K562 (cell line): ENCODE results near the gene PLGRKT. TPM values are rescaled to one million over a fixed set of nuclear protein-coding genes. Genes with fewer than 3 reads are reported as not detected.

Source experiments
- ATAC-seq: fragments of 200-7000 bp; cut with Tn5 transposase; 3 replicates; pipeline ENCODE4 v1.9.1; 2020; ENCODE audit warnings: moderate library complexity
- BruUV-seq: library from RNA; stranded (reverse); fragments of 400-500 nt; replicated peaks from 2 replicates; lab custom pipeline; 2021; lab: Mats Ljungman, UMichigan
- CTCF ChIA-PET: fragments of 300-600 bp; formaldehyde crosslinking; extraction: SDS; loops from one replicate; lab custom pipeline; 2021; ENCODE audit warnings: low intra/inter-chr PET ratio; lab: Yijun Ruan, JAX
- POLR2A ChIA-PET: fragments of 300-600, 350-650 bp; sonication (Branson Sonifier 250); formaldehyde crosslinking; extraction: SDS; loops from one replicate; lab custom pipeline; 2021; ENCODE audit warnings: antibody characterized with exemption, inconsistent platforms; lab: Yijun Ruan, JAX
- DNase-seq, 4 experiments: peaks; one replicate each; pipeline versions ENCODE4 v3.0.0 to v3.0.0-alpha.2; 2011 to 2018; ENCODE audit warnings: low spot score in 3 of 4, mixed read lengths in 3 of 4; ENCODE audit errors: extremely low read depth in 1 of 4
- FAIRE-seq: peaks from 2 replicates; lab custom pipeline; 2011; peaks lifted over from hg19 to GRCh38; lab: Jason Lieb, UNC
- H2AFZ ChIP-seq: 2 replicates; pipeline ENCODE4 v1.6.0; 2011; ENCODE audit warnings: low read depth, low read length, control low read depth, inconsistent platforms
- H3K27ac ChIP-seq: fragments of 200-600 bp; 3 replicates; pipeline ENCODE4 v1.8.0; 2011; ENCODE audit warnings: low read depth, mild to moderate bottlenecking, control low read depth, inconsistent platforms, low read length, moderate library complexity, mixed read lengths; ENCODE audit errors: extremely low read depth
- H3K27me3 ChIP-seq, 2 experiments: fragments of 300-600 bp in 1 of 2; 2 replicates in 1 of 2; 3 replicates in 1 of 2; pipeline versions ENCODE4 v1.6.0 to v1.8.0; 2011; ENCODE audit warnings: inconsistent platforms in 2 of 2, low read length in 2 of 2, mild to moderate bottlenecking in 1 of 2, mixed read lengths in 1 of 2, moderate library complexity in 1 of 2; ENCODE audit not compliant: control insufficient read depth in 2 of 2, insufficient read depth in 2 of 2
- H3K36me3 ChIP-seq: fragments of 300-600 bp; 3 replicates; pipeline ENCODE4 v1.8.0; 2011; ENCODE audit warnings: mild to moderate bottlenecking, low read length, inconsistent platforms; ENCODE audit not compliant: control insufficient read depth, insufficient read depth
- H3K4me1 ChIP-seq, 2 experiments: fragments of 200-600 bp in 1 of 2; replicated peaks in 1 of 2; 2 replicates in 1 of 2; 3 replicates in 1 of 2; pipeline versions ENCODE4 v1.5.1 to v1.8.0; 2011; ENCODE audit warnings: inconsistent platforms in 2 of 2, low read length in 2 of 2, mild to moderate bottlenecking in 1 of 2, mixed read lengths in 1 of 2, moderate library complexity in 1 of 2; ENCODE audit not compliant: control insufficient read depth in 2 of 2, insufficient read depth in 2 of 2
- H3K4me2 ChIP-seq: 2 replicates; pipeline ENCODE4 v1.6.1; 2011; ENCODE audit warnings: low read length, control low read depth, inconsistent platforms, mixed read lengths; ENCODE audit not compliant: insufficient read depth
- H3K4me3 ChIP-seq: fragments of 200-600 bp; sonication (generic), shearing (Covaris generic); 2 replicates; pipeline ENCODE4 v1.5.1; 2016; ENCODE audit warnings: control low read depth, inconsistent platforms
- H3K79me2 ChIP-seq: fragments of 200-600 bp; 3 replicates; pipeline ENCODE4 v1.8.0; 2011; ENCODE audit warnings: low read length, inconsistent platforms; ENCODE audit not compliant: control insufficient read depth, insufficient read depth
- H3K9ac ChIP-seq, 2 experiments: 2 replicates each; pipeline versions ENCODE4 v1.6.0 to v1.6.1; 2011; ENCODE audit warnings: low read depth in 2 of 2, low read length in 2 of 2, control low read depth in 1 of 2, inconsistent platforms in 1 of 2, mild to moderate bottlenecking in 1 of 2, mixed read lengths in 1 of 2; ENCODE audit not compliant: insufficient read depth in 1 of 2
- H3K9me1 ChIP-seq: one replicate; pipeline ENCODE4 v1.6.0; 2011; ENCODE audit warnings: inconsistent platforms, mild to moderate bottlenecking, low read length, moderate library complexity; ENCODE audit not compliant: control insufficient read depth, insufficient read depth
- H3K9me3 ChIP-seq: replicated peaks from 2 replicates; pipeline ENCODE4 v1.5.1; 2011; ENCODE audit warnings: low read depth, low read length, inconsistent platforms; ENCODE audit not compliant: control insufficient read depth, insufficient read depth
- H4K20me1 ChIP-seq: replicated peaks from 2 replicates; pipeline ENCODE4 v1.6.1; 2011; ENCODE audit warnings: low read length, inconsistent platforms, mixed read lengths; ENCODE audit not compliant: control insufficient read depth, insufficient read depth
- CC2D1A ChIP-seq: fragments of 450-650 bp; IDR thresholded peaks from 2 replicates; pipeline ENCODE4 v1.6.1; 2017; ENCODE audit warnings: mild to moderate bottlenecking
- CREB3 ChIP-seq: fragments of 450-650 bp; conservative IDR thresholded peaks from 2 replicates; pipeline ENCODE4 v1.6.1; 2016; ENCODE audit warnings: missing genetic modification characterization, low read depth, mild to moderate bottlenecking, missing compliant biosample characterization, moderate library complexity
- E2F5 ChIP-seq: sonication (generic); formaldehyde crosslinking; IDR thresholded peaks from 2 replicates; pipeline ENCODE4 v1.8.0; 2022; ENCODE audit warnings: mild to moderate bottlenecking, missing genetic modification reagents
- GABPB2 ChIP-seq: fragments of 250-450 bp; sonication (Bioruptor Pico); conservative IDR thresholded peaks from 2 replicates; pipeline ENCODE4 v1.5.1; 2021; ENCODE audit warnings: mild to moderate bottlenecking
- HMGXB4 ChIP-seq: sonication (generic); formaldehyde crosslinking; IDR thresholded peaks from 2 replicates; pipeline ENCODE4 v1.8.1; 2023; ENCODE audit warnings: mild to moderate bottlenecking, missing genetic modification reagents
- OTX1 ChIP-seq: fragments of 450-650 bp; formaldehyde crosslinking; IDR thresholded peaks from 2 replicates; pipeline ENCODE4 v1.4.0; 2022; ENCODE audit warnings: mild to moderate bottlenecking
- PREB ChIP-seq: sonication (generic); formaldehyde crosslinking; IDR thresholded peaks from 2 replicates; pipeline ENCODE4 v1.8.1; 2023; ENCODE audit warnings: mild to moderate bottlenecking, missing genetic modification reagents
- RBBP5 ChIP-seq: fragments of 200-600 bp; sonication (generic); IDR thresholded peaks from 2 replicates; pipeline ENCODE4 v1.6.1; 2012; ENCODE audit warnings: borderline replicate concordance, mild to moderate bottlenecking, low read length, control low read depth, inconsistent platforms; ENCODE audit not compliant: insufficient read depth, poor library complexity, severe bottlenecking
- SP2 ChIP-seq: IDR thresholded peaks from 2 replicates; pipeline ENCODE4 v1.6.1; 2011; ENCODE audit warnings: mild to moderate bottlenecking, low read depth, low read length, moderate library complexity; ENCODE audit not compliant: poor library complexity, severe bottlenecking; ENCODE audit errors: extremely low read depth
- U2AF2 ChIP-seq: fragments of 200-400 bp; formaldehyde crosslinking; optimal IDR thresholded peaks from 2 replicates; pipeline ENCODE3; 2017; ENCODE audit warnings: low read depth, mild to moderate bottlenecking, low read length
- ZNF133 ChIP-seq: fragments of 250-450 bp; sonication (Bioruptor Pico); IDR thresholded peaks from 2 replicates; pipeline ENCODE4 v1.4.0; 2020; ENCODE audit warnings: mild to moderate bottlenecking
- ZNF217 ChIP-seq: sonication (generic); formaldehyde crosslinking; IDR thresholded peaks from 2 replicates; pipeline ENCODE4 v1.8.0; 2022; ENCODE audit warnings: mild to moderate bottlenecking, missing genetic modification reagents
- ZNF764 ChIP-seq: fragments of 250-450 bp; sonication (Bioruptor Pico); IDR thresholded peaks from 2 replicates; pipeline ENCODE4 v1.4.0; 2020; ENCODE audit warnings: low read depth, mild to moderate bottlenecking, moderate library complexity
- ZNF830 ChIP-seq: fragments of 250-450 bp; sonication (Bioruptor Pico); IDR thresholded peaks from 2 replicates; pipeline ENCODE4 v1.5.0; 2021; ENCODE audit warnings: mild to moderate bottlenecking
- WGBS: fragments of 100-300 bp; shearing (Covaris generic); methylation state at CpG from one replicate; pipeline ENCODE4 v1.1.6; 2016; ENCODE audit warnings: low coverage, mixed read lengths; ENCODE audit not compliant: insufficient coverage; ENCODE audit errors: missing lambda C conversion rate; 5-methylcytosine and 5-hydroxymethylcytosine counted together
- in situ Hi-C: fragments of 300-500 bp; cut with MboI; formaldehyde crosslinking; loops from 4 replicates; pipeline ENCODE4 v1.15.0; 2018; ENCODE audit warnings: inconsistent platforms, mixed read lengths
- intact Hi-C: fragments of 100-400 bp; cut with micrococcal nuclease; formaldehyde crosslinking; loops from 2 replicates; pipeline ENCODE4 v1.14.2; 2022
- polyA plus RNA-seq, 8 experiments: library from polyadenylated mRNA; depleted of rRNA in 4 of 8; stranded (reverse) in 5 of 8; unstranded in 3 of 8; fragments of >200 nt; fragmentation: Nextera tagmentation in 2 of 8; fragmentation: Illumina TruSeq in 1 of 8; extraction: Ambion mirVana in 2 of 8; extraction: Trizol in 1 of 8; gene quantifications; 2 replicates each; pipeline versions ENCODE4 v1.2.1 to v1.2.3, GENCODE V29; 2011 to 2014; ENCODE audit warnings: inconsistent platforms in 1 of 8, missing spikeins in 1 of 8
- total RNA-seq, 7 experiments: library from RNA; depleted of rRNA in 6 of 7; stranded (reverse); fragments of >200 nt in 6 of 7; fragmentation: Illumina TruSeq in 2 of 7; extraction: Trizol in 2 of 7; gene quantifications; 2 replicates each; pipeline versions ENCODE4 v1.2.1 to v1.2.3, GENCODE V29; 2011 to 2021; ENCODE audit warnings: low replicate concordance in 1 of 7

PLGRKT gene
- total and polyA plus RNA-seq, 9 of the 15 experiments (the other 6 are each of a cell fraction or from before 2014, with no cell fraction given), result 4.7 to 13.8 (median 6.5) TPM

GRCh38 chr9:5357431-5358105 is 80.2 kb downstream of the PLGRKT start:
- no peaks in the 10 kb centered on the region for H3K27me3 ChIP-seq
- no peak overlapping the region for H3K27ac ChIP-seq
- TF ChIP-seq E2F5 (CRISPR knock-in tag), result no peak
- TF ChIP-seq RBBP5, result no peak
- no peak for TF ChIP-seq ZNF764 (CRISPR knock-in tag)
- no peak for TF ChIP-seq PREB (CRISPR knock-in tag)
- TF ChIP-seq CREB3, result no peak
- TF ChIP-seq OTX1, result no peak
- TF ChIP-seq CC2D1A, result no peak
- no peak for TF ChIP-seq GABPB2 (CRISPR knock-in tag)
- no peak for TF ChIP-seq SP2
- TF ChIP-seq ZNF830 (CRISPR knock-in tag), result no peak
- no peak for TF ChIP-seq U2AF2
- TF ChIP-seq HMGXB4, result no peak
- no peak for TF ChIP-seq ZNF133 (CRISPR knock-in tag)
- TF ChIP-seq ZNF217 (CRISPR knock-in tag), result no peak
- ATAC-seq (no peak), FAIRE-seq (no peak), DNase-seq (no peak)
- no peak overlapping the region for H2AFZ ChIP-seq
- H3K9ac ChIP-seq, result no peak overlapping the region
- in situ Hi-C loops (no loop called here), intact Hi-C loops (no loop called here)
- no peaks in the 10 kb centered on the region for H3K79me2 ChIP-seq
- WGBS, result 0% methylated on average over 1 of the region's 1 CpG
- POLR2A ChIA-PET, result interaction anchor here (0.5 to 0.6 kb wide), 2 partner anchors 180 to 764 kb away, joined by 3 read pairs; no protein-coding TSS in a partner anchor
- H4K20me1 ChIP-seq, result no peaks in the 10 kb centered on the region
- CTCF ChIA-PET, result no interaction called here
- no peak overlapping the region for H3K4me2 ChIP-seq
- H3K36me3 ChIP-seq, result no peaks in the 10 kb centered on the region
- H3K4me3 ChIP-seq, result no peak overlapping the region
- H3K9me1 ChIP-seq, result no peaks in the 10 kb centered on the region
- H3K9me3 ChIP-seq, result no peaks in the 10 kb centered on the region
- no TSS peak for BruUV-seq
- no peaks in the 10 kb centered on the region for H3K4me1 ChIP-seq
